PFSK-1 (cell line): ENCODE data around the gene PHACTR2.

Experiments used
- FOXP2 ChIP-seq: optimal IDR thresholded peaks from 2 replicates; pipeline ENCODE3; 2011; ENCODE audit warnings: borderline replicate concordance, control low read depth, inconsistent platforms; ENCODE audit not compliant: insufficient read depth; ENCODE audit errors: extremely low read length, extremely low read depth
- POLR2AphosphoS5 ChIP-seq: IDR thresholded peaks from 2 replicates; pipeline ENCODE4 v1.6.1; 2012; ENCODE audit warnings: low read depth, mild to moderate bottlenecking, control low read depth, low read length, moderate library complexity
- SIN3A ChIP-seq: IDR thresholded peaks from 2 replicates; pipeline ENCODE4 v1.6.1; 2012; ENCODE audit warnings: mild to moderate bottlenecking, low read length, moderate library complexity, borderline replicate concordance; ENCODE audit not compliant: insufficient read depth
- TAF1 ChIP-seq: IDR thresholded peaks from 2 replicates; pipeline ENCODE4 v1.6.1; 2012; ENCODE audit warnings: low read length, control low read depth, borderline replicate concordance; ENCODE audit not compliant: insufficient read depth
- TF ChIP-seq, protein P1 (sequence below), 2 experiments: IDR thresholded peaks; 2 replicates each; pipeline versions ENCODE4 v1.6.1 to v1.8.0; 2011 to 2012; ENCODE audit warnings: low read depth in 2 of 2, low read length in 2 of 2, control low read depth in 1 of 2, inconsistent platforms in 1 of 2, mild to moderate bottlenecking in 1 of 2, moderate library complexity in 1 of 2; ENCODE audit not compliant: insufficient read depth in 1 of 2

PHACTR2 gene

DNA sequence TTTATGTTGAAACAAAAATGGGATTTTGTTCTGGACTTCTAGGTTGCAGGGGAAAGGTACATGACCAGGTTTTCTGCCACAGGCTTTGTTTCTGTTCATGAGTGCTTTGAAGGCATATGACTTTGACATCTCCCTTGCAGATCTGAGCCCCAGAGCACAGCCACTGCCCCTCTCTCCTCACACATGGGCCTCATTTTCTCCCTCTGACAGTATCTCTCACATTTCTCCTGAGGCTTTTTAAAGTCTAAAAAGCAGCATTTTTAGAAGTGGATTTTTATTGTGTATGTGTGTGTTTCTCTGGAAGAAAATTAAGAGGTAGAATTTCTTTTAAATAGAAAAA is 115.5 kb downstream of the PHACTR2 start:
- TF ChIP-seq POLR2AphosphoS5 (no peak), SIN3A (no peak), TAF1 (no peak), FOXP2 (no peak)
- TF ChIP-seq, protein P1, sequence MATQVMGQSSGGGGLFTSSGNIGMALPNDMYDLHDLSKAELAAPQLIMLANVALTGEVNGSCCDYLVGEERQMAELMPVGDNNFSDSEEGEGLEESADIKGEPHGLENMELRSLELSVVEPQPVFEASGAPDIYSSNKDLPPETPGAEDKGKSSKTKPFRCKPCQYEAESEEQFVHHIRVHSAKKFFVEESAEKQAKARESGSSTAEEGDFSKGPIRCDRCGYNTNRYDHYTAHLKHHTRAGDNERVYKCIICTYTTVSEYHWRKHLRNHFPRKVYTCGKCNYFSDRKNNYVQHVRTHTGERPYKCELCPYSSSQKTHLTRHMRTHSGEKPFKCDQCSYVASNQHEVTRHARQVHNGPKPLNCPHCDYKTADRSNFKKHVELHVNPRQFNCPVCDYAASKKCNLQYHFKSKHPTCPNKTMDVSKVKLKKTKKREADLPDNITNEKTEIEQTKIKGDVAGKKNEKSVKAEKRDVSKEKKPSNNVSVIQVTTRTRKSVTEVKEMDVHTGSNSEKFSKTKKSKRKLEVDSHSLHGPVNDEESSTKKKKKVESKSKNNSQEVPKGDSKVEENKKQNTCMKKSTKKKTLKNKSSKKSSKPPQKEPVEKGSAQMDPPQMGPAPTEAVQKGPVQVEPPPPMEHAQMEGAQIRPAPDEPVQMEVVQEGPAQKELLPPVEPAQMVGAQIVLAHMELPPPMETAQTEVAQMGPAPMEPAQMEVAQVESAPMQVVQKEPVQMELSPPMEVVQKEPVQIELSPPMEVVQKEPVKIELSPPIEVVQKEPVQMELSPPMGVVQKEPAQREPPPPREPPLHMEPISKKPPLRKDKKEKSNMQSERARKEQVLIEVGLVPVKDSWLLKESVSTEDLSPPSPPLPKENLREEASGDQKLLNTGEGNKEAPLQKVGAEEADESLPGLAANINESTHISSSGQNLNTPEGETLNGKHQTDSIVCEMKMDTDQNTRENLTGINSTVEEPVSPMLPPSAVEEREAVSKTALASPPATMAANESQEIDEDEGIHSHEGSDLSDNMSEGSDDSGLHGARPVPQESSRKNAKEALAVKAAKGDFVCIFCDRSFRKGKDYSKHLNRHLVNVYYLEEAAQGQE (IDR thresholded peaks at IDR 0.05; ENCODE audit: insufficient read depth in 1 of 2, low read depth in 2 of 2, low read length in 2 of 2): no peak

DNA sequence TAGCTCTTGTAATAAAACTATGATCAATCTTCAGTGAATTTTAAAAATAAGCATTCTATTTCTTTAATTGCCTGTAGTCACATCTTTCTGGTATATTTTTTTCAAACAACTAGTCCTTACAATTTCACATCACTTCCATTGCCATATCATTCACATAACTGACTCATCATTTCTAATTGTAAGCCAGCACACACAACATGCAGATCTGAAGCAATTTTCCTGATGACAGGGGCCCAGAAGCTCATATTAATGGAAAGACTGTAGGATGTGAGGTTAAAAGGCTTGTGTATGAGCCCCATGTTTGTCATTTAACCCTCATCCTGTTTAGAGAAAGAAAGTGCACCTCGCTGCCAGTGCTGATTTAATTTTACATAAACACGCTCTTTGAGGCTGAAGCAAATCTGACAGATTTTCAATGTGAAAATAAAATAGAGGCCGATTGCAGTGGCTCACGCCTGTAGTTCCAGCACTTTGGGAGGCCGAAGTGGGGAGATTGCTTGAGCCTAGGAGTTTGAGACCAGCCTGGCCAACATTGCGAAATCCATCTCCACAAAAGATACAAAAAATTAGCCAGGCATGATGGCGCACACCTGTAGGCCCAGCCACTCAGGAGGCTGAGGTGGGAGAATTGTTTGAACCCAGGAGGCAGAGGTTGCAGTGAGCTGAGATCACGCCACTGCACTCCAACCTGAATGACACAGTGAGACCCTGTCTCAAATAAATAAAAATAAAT is 125.2 kb downstream of the PHACTR2 start:
- TF ChIP-seq POLR2AphosphoS5: no peak
- TF ChIP-seq, protein P1 (IDR thresholded peaks at IDR 0.05; ENCODE audit: insufficient read depth in 1 of 2, low read depth in 2 of 2, low read length in 2 of 2): no peak
- no peak for TF ChIP-seq TAF1
- TF ChIP-seq FOXP2: no peak
- TF ChIP-seq SIN3A: no peak

DNA sequence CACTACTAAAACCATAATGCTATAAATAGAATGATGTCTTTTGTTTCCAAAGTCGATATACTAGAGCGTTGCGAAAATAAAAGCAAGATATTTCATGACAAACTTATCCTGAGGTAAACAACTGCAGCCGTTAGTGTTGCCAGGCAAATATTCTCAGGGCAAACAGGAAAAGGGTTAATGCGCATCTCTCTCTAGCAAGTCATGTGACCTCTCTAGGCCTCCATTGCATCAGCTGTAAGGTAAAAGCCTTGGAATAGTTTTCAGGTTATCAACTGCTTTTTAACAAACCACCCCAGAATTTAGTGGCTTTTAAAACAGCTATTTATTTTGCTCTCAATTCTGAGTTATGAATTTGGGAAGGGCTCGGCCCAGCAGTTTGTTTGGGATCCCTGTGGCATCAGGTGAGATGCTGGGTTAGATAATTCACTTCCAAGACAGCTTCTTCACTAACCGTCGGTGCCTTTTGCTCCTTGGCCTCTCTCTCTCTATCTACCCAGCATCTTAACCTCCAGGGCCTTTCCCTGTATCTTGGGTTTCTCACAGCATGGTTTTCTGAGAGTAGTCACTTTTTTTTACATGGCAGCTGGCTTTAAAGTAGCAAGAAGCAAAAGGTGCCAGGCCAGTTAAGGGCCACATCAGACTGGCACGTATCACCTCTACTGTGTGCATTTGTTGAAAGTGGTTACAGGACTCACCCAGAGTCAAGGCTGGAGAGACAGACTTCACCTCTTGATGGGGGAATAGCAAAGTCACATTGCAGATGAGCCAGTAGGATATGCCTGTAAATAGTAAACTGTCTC is 126.2 kb downstream of the PHACTR2 start:
- TF ChIP-seq TAF1: no peak

DNA sequence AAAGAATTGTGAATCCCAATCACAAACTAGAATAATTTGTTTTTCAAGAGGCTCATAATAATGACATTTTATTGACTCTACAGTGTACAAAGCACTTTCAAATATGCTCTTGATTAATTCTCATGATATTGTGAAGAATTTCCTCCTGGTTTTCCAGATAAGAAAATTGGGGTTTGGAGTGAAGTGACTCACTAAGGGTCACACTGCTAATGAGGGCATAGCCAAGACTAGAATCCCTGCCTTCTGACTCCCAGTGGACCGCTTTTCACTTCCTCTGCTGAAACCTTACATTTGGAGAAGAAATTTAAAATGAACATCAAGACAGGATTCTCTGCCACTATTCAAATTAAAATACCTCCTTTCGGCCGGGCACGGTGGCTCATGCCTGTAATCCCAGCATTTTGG is 127.1 kb downstream of the PHACTR2 start:
- TF ChIP-seq TAF1 (no peak), POLR2AphosphoS5 (no peak), FOXP2 (no peak), SIN3A (no peak)
- TF ChIP-seq, protein P1 (IDR thresholded peaks at IDR 0.05; ENCODE audit: insufficient read depth in 1 of 2, low read depth in 2 of 2, low read length in 2 of 2): no peak

DNA sequence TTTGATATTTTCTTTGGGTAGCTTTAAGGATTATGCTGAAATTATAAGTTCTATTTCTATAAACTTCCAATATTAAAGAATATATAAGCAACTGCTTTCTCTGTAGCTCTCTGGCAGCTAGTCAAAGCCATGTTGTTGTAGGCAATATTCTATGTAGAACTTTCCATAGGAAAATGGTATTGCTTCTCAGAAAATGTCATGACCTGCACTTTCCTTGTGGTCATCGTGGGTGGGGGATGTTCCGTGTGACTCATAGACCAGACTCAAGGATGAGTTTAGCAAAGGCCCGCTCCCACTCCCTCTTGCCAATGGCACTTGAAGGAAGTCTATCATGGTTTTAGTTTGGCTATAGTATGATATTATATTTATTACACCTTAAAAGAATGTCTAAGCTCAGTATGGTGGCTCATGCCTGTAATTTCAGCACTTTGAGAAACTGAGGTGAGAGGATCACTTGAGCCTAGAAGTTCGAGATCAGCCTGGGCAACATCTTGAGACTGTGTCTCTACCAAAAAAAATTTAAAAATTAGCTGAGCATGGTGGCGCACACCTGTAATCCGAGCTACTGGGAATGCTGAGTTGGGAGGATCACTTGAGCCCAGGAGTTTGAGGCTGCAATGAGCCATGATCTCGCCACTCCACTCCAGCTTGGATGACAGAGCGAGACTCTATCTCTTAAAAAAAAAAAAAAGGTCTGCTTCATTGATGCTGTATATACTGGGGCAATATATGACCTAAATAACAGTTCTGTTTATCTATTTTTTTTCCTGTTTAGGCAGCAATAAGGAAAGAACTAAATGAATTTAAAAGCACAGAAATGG is 128.7 kb downstream of the PHACTR2 start:
- TF ChIP-seq, protein P1 (IDR thresholded peaks at IDR 0.05; ENCODE audit: insufficient read depth in 1 of 2, low read depth in 2 of 2, low read length in 2 of 2): no peak
- no peak for TF ChIP-seq POLR2AphosphoS5
- no peak for TF ChIP-seq SIN3A
- TF ChIP-seq FOXP2: no peak
- TF ChIP-seq TAF1: no peak
